B cell (primary cell): ENCODE results near the gene SMPD3.

Experiments used
- EZH2 ChIP-seq: IDR thresholded peaks from 2 replicates; pipeline ENCODE4 v1.6.1; 2012; ENCODE audit warnings: borderline replicate concordance, low read depth, mild to moderate bottlenecking, moderate library complexity, low read length; ENCODE audit not compliant: insufficient read depth, poor library complexity, severe bottlenecking
- TF ChIP-seq, protein P1 (sequence below): fragments of 200-600 bp; IDR thresholded peaks from one replicate; pipeline ENCODE4 v1.8.0; 2022; ENCODE audit warnings: antibody characterized with exemption, mild to moderate bottlenecking

DNA sequence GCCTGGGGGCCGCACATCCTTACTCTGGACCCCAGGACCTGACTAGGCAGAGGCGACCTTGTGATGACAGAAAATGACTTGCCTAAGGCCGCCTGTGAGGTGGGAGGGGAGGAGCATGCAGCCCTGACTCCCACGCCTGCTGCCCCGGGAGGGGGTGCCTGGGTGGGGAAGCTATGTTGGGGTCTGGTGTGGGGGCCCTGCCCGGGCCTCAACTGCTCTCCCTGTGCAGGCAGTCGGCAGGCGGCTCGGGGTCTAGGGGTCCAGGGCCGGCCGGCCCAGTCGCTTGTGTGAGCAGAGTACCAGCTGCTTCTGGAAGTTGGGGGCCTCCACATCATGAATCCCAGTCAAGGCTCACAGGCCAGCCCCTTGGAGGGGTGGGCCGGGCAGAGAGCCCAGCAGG, 89.4 kb downstream of the SMPD3 start:
- TF ChIP-seq, protein P1, sequence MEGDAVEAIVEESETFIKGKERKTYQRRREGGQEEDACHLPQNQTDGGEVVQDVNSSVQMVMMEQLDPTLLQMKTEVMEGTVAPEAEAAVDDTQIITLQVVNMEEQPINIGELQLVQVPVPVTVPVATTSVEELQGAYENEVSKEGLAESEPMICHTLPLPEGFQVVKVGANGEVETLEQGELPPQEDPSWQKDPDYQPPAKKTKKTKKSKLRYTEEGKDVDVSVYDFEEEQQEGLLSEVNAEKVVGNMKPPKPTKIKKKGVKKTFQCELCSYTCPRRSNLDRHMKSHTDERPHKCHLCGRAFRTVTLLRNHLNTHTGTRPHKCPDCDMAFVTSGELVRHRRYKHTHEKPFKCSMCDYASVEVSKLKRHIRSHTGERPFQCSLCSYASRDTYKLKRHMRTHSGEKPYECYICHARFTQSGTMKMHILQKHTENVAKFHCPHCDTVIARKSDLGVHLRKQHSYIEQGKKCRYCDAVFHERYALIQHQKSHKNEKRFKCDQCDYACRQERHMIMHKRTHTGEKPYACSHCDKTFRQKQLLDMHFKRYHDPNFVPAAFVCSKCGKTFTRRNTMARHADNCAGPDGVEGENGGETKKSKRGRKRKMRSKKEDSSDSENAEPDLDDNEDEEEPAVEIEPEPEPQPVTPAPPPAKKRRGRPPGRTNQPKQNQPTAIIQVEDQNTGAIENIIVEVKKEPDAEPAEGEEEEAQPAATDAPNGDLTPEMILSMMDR = no peak
- no peak for TF ChIP-seq EZH2
